HepG2 (cell line): ENCODE results near the gene USP28. TPM values are rescaled to one million over a fixed set of nuclear protein-coding genes. Genes with fewer than 3 reads are reported as not detected.
A peak's percentile ranks its signal among the peaks of the same experiment; 100 is the strongest.

Experiments used
- ATAC-seq: fragments of 200-7000 bp; cut with Tn5 transposase; 3 replicates; pipeline ENCODE4 v1.9.1; 2020; ENCODE audit warnings: mild to moderate bottlenecking, moderate library complexity
- BruUV-seq: library from RNA; stranded (reverse); fragments of 400-500 nt; replicated peaks from 2 replicates; lab custom pipeline; 2021; lab: Mats Ljungman, UMichigan
- CTCF ChIA-PET: fragments of 300-600 bp; formaldehyde crosslinking; extraction: SDS; loops from one replicate; lab custom pipeline; 2021; ENCODE audit warnings: low total read pairs, inconsistent platforms, low intra/inter-chr PET ratio; lab: Yijun Ruan, JAX
- POLR2A ChIA-PET: fragments of 350-600 bp; sonication (Branson Sonifier 250); formaldehyde crosslinking; loops from one replicate; lab custom pipeline; 2020; ENCODE audit warnings: antibody characterized with exemption, inconsistent platforms; lab: Yijun Ruan, JAX
- DNase-seq: peaks from one replicate; pipeline ENCODE4 v3.0.0-alpha.2; 2015; ENCODE audit warnings: low spot score
- FAIRE-seq: peaks from 3 replicates; lab custom pipeline; 2011; peaks lifted over from hg19 to GRCh38; lab: Jason Lieb, UNC
- H2AFZ ChIP-seq: one replicate; pipeline ENCODE4 v1.6.1; 2011; ENCODE audit warnings: low read length, inconsistent platforms
- H3K27ac ChIP-seq: fragments of 300-600 bp; 3 replicates; pipeline ENCODE4 v1.8.0; 2011; ENCODE audit warnings: mixed run types, mild to moderate bottlenecking, mixed read lengths, low read length, inconsistent platforms; ENCODE audit not compliant: insufficient read depth; ENCODE audit errors: extremely low read length
- H3K27me3 ChIP-seq, 2 experiments: fragments of 200-600 bp in 1 of 2; 2 replicates in 1 of 2; 3 replicates in 1 of 2; pipeline versions ENCODE4 v1.6.0 to v1.8.0; 2011; ENCODE audit warnings: low read length in 2 of 2, mild to moderate bottlenecking in 2 of 2, moderate library complexity in 2 of 2, inconsistent platforms in 1 of 2; ENCODE audit not compliant: insufficient read depth in 2 of 2, control insufficient read depth in 1 of 2
- H3K36me3 ChIP-seq, 2 experiments: fragments of 200-600 bp in 1 of 2; replicated peaks in 1 of 2; 2 replicates in 1 of 2; 3 replicates in 1 of 2; pipeline versions ENCODE4 v1.5.1 to v1.8.0; 2011; ENCODE audit warnings: low read length in 2 of 2, inconsistent platforms in 1 of 2; ENCODE audit not compliant: insufficient read depth in 2 of 2, control insufficient read depth in 1 of 2
- H3K4me1 ChIP-seq: 2 replicates; pipeline ENCODE4 v1.5.1; 2012; ENCODE audit warnings: low read length, inconsistent platforms; ENCODE audit not compliant: insufficient read depth
- H3K4me2 ChIP-seq: 2 replicates; pipeline ENCODE4 v1.6.0; 2011; ENCODE audit warnings: low read depth, low read length, inconsistent platforms
- H3K4me3 ChIP-seq, 3 experiments: fragments of 200-600 bp in 1 of 3; sonication (generic), shearing (Covaris generic) in 1 of 3; replicated peaks in 1 of 3; 2 replicates each; pipeline ENCODE4 v1.5.1; 2011 to 2016; ENCODE audit warnings: low read length in 3 of 3, inconsistent platforms in 2 of 3, low read depth in 2 of 3, mild to moderate bottlenecking in 2 of 3, control low read depth in 1 of 3, mixed read lengths in 1 of 3; ENCODE audit not compliant: insufficient read depth in 1 of 3
- H3K79me2 ChIP-seq: one replicate; pipeline ENCODE4 v1.6.1; 2011; ENCODE audit warnings: low read length, inconsistent platforms; ENCODE audit not compliant: insufficient read depth
- H3K9ac ChIP-seq: 2 replicates; pipeline ENCODE4 v1.6.0; 2011; ENCODE audit warnings: mild to moderate bottlenecking, low read depth, low read length, inconsistent platforms; ENCODE audit not compliant: insufficient read depth
- H3K9me3 ChIP-seq: 2 replicates; pipeline ENCODE4 v1.5.1; 2012; ENCODE audit warnings: mild to moderate bottlenecking, low read length
- H4K20me1 ChIP-seq: 2 replicates; pipeline ENCODE4 v1.6.0; 2011; ENCODE audit warnings: inconsistent platforms, mild to moderate bottlenecking, low read length, moderate library complexity; ENCODE audit not compliant: insufficient read depth
- HDAC6 ChIP-seq: fragments of 200-600 bp; sonication (generic); IDR thresholded peaks from 2 replicates; pipeline ENCODE4 v1.7.0; 2017; ENCODE audit warnings: mild to moderate bottlenecking, antibody characterized with exemption, low read length, low read depth
- KIAA2018 ChIP-seq: sonication (generic); formaldehyde crosslinking; IDR thresholded peaks from 2 replicates; pipeline ENCODE4 v1.5.0; 2020; ENCODE audit warnings: mild to moderate bottlenecking, missing genetic modification reagents, borderline replicate concordance
- KLF13 ChIP-seq: sonication (generic); formaldehyde crosslinking; IDR thresholded peaks from 2 replicates; pipeline ENCODE4 v1.4.0; 2020; ENCODE audit warnings: mild to moderate bottlenecking, missing genetic modification reagents
- SMC3 ChIP-seq: IDR thresholded peaks from 2 replicates; pipeline ENCODE4 v1.6.1; 2011; ENCODE audit warnings: low read length, improper control_type of control experiment
- STAG1 ChIP-seq: sonication (generic); formaldehyde crosslinking; IDR thresholded peaks from 2 replicates; pipeline ENCODE4 v1.4.0; 2020; ENCODE audit warnings: missing genetic modification reagents
- ZNF124 ChIP-seq: sonication (generic); formaldehyde crosslinking; IDR thresholded peaks from 2 replicates; pipeline ENCODE4 v1.4.0; 2020; ENCODE audit warnings: missing genetic modification reagents
- WGBS: methylation state at CpG from one replicate; pipeline ENCODE4 v1.1.6; 2017; ENCODE audit warnings: low lambda C conversion rate; 5-methylcytosine and 5-hydroxymethylcytosine counted together
- in situ Hi-C: cut with HindIII; loops from 2 replicates; pipeline ENCODE4 v1.10.0; 2017; ENCODE audit warnings: low pct_unique_long_range_greater_than_20kb; ENCODE audit not compliant: extremely low pct_ligation_motif_present
- intact Hi-C: fragments of 100-400 bp; cut with micrococcal nuclease; formaldehyde crosslinking; loops from one replicate; pipeline ENCODE4 v1.10.0; 2022; ENCODE audit not compliant: unreplicated experiment
- polyA plus RNA-seq, 8 experiments: library from polyadenylated mRNA; depleted of rRNA in 3 of 8; stranded (reverse) in 7 of 8; unstranded in 1 of 8; fragments of >200 nt; fragmentation: Illumina TruSeq in 4 of 8; extraction: Trizol in 4 of 8; gene quantifications; 2 replicates each; pipeline versions ENCODE4 v1.2.1 to v1.2.3, GENCODE V29; 2011 to 2016; ENCODE audit warnings: low read depth in 4 of 8, missing spikeins in 1 of 8, mixed read lengths in 1 of 8; ENCODE audit not compliant: insufficient read depth in 1 of 8
- total RNA-seq, 5 experiments: library from RNA; depleted of rRNA; stranded (reverse); fragments of >200 nt; fragmentation: Illumina TruSeq; extraction: Trizol; gene quantifications; 2 replicates each; pipeline ENCODE4 v1.2.3, GENCODE V29; 2016; ENCODE audit warnings: low read depth in 1 of 5
- TF ChIP-seq, protein P1 (sequence below): sonication (generic); formaldehyde crosslinking; IDR thresholded peaks from 2 replicates; pipeline ENCODE4 v1.4.0; 2020; ENCODE audit warnings: missing genetic modification reagents
- TF ChIP-seq, protein P2 (sequence below): IDR thresholded peaks from 2 replicates; pipeline ENCODE4 v1.6.1; 2016; ENCODE audit warnings: mild to moderate bottlenecking
- TF ChIP-seq, protein P3 (sequence below): conservative IDR thresholded peaks from 2 replicates; pipeline ENCODE4 v1.6.1; 2018; ENCODE audit warnings: missing genetic modification reagents

The USP28 gene
- total and polyA plus RNA-seq, 2 of the 13 experiments (the other 11 are each of a cell fraction or from before 2014, with no cell fraction given) = 29.6 to 34.3 TPM

DNA sequence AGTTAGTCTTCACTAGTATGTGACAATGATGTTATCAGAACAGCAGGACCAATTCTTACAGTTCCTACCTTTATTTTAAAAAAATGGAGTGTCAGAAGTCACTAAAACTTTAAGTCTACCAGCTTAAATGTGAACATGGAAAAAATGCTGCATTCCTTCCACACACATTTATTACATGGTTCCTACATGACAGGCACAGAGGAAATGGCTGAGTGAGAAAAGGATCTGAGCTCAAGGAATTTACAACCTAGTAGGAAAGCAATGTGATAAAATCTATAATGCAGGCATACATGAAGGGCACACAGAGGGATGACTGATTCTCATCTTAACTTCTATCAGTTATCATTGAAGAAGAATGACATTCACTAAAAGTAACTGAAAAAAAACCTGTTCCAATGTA is 72.8 kb downstream of the USP28 start (continued):
- no peak for TF ChIP-seq KIAA2018 (CRISPR knock-in tag)

- no TSS peak for BruUV-seq
- WGBS = 67% methylated on average over 3 of the region's 3 CpGs
- peaks cover 6 to 21% of the 10 kb centered on the region in 2 experiments; a peak in 4 of 5 replicates for H3K36me3 ChIP-seq
- H4K20me1 ChIP-seq = no peaks in the 10 kb centered on the region
- DNase-seq = peak; percentile 39
- H2AFZ ChIP-seq = no peak overlapping the region
- in situ Hi-C loops = no loop called here
- H3K9ac ChIP-seq = no peak overlapping the region
- ChIA-PET POLR2A (no interaction called here), CTCF (interaction anchor here (1.8 kb wide), 1 partner anchor 491 kb away, joined by 6 read pairs; no protein-coding TSS in a partner anchor)
- no peaks in the 10 kb centered on the region for H3K9me3 ChIP-seq
- H3K27me3 ChIP-seq = no peaks in the 10 kb centered on the region; a peak in 1 of 5 replicates
- peak; percentile 64 for FAIRE-seq
- no peaks in the 10 kb centered on the region for H3K79me2 ChIP-seq
- H3K4me2 ChIP-seq = no peak overlapping the region
- no peak overlapping the region for H3K4me3 ChIP-seq
- ATAC-seq = peak; percentile 98
- no peak overlapping the region for H3K27ac ChIP-seq
- H3K4me1 ChIP-seq = no peaks in the 10 kb centered on the region
- intact Hi-C loops = loop anchor here (1.0 kb wide), 1 partner anchor 491 kb away; no protein-coding TSS in a partner anchor
- TF ChIP-seq ZNF124 (CRISPR knock-in tag) (no peak), KLF13 (CRISPR knock-in tag) (no peak), STAG1 (CRISPR knock-in tag) (peak; percentile 39), SMC3 (peak; percentile 39; the same call in 1 of the 2 replicates), HDAC6 (no peak)
- TF ChIP-seq, protein P1, sequence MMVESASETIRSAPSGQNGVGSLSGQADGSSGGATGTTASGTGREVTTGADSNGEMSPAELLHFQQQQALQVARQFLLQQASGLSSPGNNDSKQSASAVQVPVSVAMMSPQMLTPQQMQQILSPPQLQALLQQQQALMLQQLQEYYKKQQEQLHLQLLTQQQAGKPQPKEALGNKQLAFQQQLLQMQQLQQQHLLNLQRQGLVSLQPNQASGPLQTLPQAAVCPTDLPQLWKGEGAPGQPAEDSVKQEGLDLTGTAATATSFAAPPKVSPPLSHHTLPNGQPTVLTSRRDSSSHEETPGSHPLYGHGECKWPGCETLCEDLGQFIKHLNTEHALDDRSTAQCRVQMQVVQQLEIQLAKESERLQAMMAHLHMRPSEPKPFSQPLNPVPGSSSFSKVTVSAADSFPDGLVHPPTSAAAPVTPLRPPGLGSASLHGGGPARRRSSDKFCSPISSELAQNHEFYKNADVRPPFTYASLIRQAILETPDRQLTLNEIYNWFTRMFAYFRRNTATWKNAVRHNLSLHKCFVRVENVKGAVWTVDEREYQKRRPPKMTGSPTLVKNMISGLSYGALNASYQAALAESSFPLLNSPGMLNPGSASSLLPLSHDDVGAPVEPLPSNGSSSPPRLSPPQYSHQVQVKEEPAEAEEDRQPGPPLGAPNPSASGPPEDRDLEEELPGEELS = no peak
- TF ChIP-seq, protein P2, sequence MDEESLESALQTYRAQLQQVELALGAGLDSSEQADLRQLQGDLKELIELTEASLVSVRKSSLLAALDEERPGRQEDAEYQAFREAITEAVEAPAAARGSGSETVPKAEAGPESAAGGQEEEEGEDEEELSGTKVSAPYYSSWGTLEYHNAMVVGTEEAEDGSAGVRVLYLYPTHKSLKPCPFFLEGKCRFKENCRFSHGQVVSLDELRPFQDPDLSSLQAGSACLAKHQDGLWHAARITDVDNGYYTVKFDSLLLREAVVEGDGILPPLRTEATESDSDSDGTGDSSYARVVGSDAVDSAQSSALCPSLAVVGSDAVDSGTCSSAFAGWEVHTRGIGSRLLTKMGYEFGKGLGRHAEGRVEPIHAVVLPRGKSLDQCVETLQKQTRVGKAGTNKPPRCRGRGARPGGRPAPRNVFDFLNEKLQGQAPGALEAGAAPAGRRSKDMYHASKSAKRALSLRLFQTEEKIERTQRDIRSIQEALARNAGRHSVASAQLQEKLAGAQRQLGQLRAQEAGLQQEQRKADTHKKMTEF (CRISPR knock-in tag) = 0 out of 2 replicates have a peak, but pooled peaks have one; percentile 21
- TF ChIP-seq, protein P3, sequence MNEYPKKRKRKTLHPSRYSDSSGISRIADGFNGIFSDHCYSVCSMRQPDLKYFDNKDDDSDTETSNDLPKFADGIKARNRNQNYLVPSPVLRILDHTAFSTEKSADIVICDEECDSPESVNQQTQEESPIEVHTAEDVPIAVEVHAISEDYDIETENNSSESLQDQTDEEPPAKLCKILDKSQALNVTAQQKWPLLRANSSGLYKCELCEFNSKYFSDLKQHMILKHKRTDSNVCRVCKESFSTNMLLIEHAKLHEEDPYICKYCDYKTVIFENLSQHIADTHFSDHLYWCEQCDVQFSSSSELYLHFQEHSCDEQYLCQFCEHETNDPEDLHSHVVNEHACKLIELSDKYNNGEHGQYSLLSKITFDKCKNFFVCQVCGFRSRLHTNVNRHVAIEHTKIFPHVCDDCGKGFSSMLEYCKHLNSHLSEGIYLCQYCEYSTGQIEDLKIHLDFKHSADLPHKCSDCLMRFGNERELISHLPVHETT (CRISPR knock-in tag) = no peak
Measured at GRCh38 chr11:113796663-113797259, 78.6 kb downstream of the USP28 start.
